ENCODE results near the gene LTB.

Gene LTB

GRCh38 chr6:31582230-31582643 lies at the start of gene LTB:
LTB (minus strand) TSS chr6:31582424; CDS start chr6:31582417, 7 bp downstream.
- Mint-ChIP-seq H3K27ac (peak within 1 kb of the TSS; percentile 41), H3K27me3 (ENCODE audit: low read depth, poor library complexity) (peaks cover 30% of the 10 kb centered on the region), H3K4me1 (peaks cover 46% of the 10 kb centered on the region), H3K9me3 (no peaks in the 10 kb centered on the region), H3K36me3 (ENCODE audit: low read depth) (no peaks in the 10 kb centered on the region), H3K4me3 (peak within 1 kb of the TSS; percentile 98)
- no peak for DNase-seq
- TF ChIP-seq, protein P1, sequence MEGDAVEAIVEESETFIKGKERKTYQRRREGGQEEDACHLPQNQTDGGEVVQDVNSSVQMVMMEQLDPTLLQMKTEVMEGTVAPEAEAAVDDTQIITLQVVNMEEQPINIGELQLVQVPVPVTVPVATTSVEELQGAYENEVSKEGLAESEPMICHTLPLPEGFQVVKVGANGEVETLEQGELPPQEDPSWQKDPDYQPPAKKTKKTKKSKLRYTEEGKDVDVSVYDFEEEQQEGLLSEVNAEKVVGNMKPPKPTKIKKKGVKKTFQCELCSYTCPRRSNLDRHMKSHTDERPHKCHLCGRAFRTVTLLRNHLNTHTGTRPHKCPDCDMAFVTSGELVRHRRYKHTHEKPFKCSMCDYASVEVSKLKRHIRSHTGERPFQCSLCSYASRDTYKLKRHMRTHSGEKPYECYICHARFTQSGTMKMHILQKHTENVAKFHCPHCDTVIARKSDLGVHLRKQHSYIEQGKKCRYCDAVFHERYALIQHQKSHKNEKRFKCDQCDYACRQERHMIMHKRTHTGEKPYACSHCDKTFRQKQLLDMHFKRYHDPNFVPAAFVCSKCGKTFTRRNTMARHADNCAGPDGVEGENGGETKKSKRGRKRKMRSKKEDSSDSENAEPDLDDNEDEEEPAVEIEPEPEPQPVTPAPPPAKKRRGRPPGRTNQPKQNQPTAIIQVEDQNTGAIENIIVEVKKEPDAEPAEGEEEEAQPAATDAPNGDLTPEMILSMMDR (IDR thresholded peaks at IDR 0.05): no peak

DNA sequence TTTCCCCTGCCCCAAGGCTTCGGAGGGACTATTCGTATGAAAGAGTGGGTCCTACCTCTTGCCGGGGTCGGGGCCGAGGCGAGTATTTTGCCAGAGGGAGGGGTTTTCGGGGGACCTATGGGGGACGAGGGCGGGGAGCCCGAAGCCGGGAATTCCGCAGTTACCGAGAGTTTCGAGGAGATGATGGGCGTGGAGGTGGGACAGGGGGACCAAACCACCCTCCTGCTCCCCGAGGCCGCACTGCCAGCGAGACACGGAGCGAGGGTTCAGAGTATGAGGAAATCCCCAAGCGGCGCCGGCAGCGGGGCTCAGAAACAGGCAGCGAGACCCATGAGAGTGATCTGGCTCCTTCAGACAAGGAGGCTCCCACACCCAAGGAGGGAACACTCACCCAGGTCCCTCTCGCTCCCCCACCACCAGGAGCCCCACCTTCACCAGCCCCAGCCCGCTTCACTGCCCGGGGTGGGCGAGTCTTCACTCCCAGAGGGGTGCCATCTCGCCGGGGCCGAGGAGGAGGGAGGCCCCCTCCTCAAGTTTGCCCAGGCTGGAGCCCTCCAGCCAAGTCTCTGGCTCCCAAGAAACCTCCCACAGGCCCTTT lies 49.6 kb upstream of the LTB start:
- H3K27ac Mint-ChIP-seq: peak overlapping the region; percentile 96

GRCh38 chr6:31631209-31631608 lies 49.0 kb upstream of the LTB start:
- Mint-ChIP-seq H3K27me3 (ENCODE audit: low read depth, poor library complexity) (peaks cover 3% of the 10 kb centered on the region), H3K36me3 (ENCODE audit: low read depth) (peaks cover 82% of the 10 kb centered on the region), H3K4me1 (peaks cover 5% of the 10 kb centered on the region), H3K4me3 (no peak overlapping the region), H3K27ac (peak overlapping the region; percentile 89), H3K9me3 (no peaks in the 10 kb centered on the region)
- no peak for DNase-seq
- TF ChIP-seq, protein P1 (IDR thresholded peaks at IDR 0.05): no peak

More for the DNA sequence above, 49.6 kb upstream of the LTB start:
- peaks cover 82% of the 10 kb centered on the region for H3K36me3 Mint-ChIP-seq (ENCODE audit: low read depth)
- TF ChIP-seq, protein P1 (IDR thresholded peaks at IDR 0.05): no peak
- H3K4me1 Mint-ChIP-seq: peaks cover 5% of the 10 kb centered on the region
- DNase-seq: no peak
- H3K9me3 Mint-ChIP-seq: no peaks in the 10 kb centered on the region
- peaks cover 3% of the 10 kb centered on the region for H3K27me3 Mint-ChIP-seq (ENCODE audit: low read depth, poor library complexity)
- no peak overlapping the region for H3K4me3 Mint-ChIP-seq

DNA sequence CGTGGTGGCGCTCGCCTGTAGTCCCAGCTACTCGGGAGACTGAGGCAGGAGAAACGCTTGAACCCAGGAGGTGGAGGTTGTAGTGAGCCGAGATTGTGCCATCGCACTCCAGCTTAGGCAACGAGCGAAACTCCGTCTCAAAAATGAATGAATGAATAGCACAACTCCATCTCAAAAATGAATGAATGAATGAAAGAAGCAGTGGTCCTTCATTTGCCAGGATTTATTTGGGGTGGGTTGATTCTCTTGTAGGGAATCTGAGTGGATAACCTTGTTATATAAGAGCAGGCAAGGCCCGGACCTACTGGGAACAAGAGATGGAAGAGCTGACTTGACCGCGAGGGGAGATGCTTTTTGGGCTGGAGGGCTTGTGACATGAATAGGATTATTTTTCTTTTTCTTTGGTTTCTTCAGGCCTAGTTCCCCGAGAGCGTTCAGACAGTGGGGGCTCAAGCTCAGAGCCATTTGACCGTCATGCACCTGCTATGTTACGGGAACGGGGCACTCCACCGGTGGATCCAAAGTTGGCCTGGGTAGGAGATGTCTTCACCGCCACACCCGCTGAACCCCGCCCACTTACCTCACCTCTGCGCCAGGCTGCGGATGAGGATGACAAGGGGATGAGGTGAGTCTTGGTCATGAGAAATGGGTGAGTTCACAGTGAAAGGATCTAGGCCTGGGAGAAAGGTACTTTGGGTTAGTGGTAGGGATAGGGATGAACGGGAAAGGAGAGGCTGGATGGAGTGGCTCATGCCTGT lies 48.1 kb upstream of the LTB start:
- H3K27me3 Mint-ChIP-seq (ENCODE audit: low read depth, poor library complexity): peaks cover 3% of the 10 kb centered on the region
- H3K4me3 Mint-ChIP-seq: no peak overlapping the region
- TF ChIP-seq, protein P1 (IDR thresholded peaks at IDR 0.05): no peak
- peaks cover 82% of the 10 kb centered on the region for H3K36me3 Mint-ChIP-seq (ENCODE audit: low read depth)
- H3K9me3 Mint-ChIP-seq: no peaks in the 10 kb centered on the region
- H3K4me1 Mint-ChIP-seq: peaks cover 5% of the 10 kb centered on the region
- no peak for DNase-seq
- H3K27ac Mint-ChIP-seq: peak overlapping the region; percentile 89

- H3K27ac Mint-ChIP-seq: peak overlapping the region; percentile 74
- no peaks in the 10 kb centered on the region for H3K27me3 Mint-ChIP-seq (ENCODE audit: low read depth, poor library complexity)
- no peaks in the 10 kb centered on the region for H3K9me3 Mint-ChIP-seq
- peaks cover 3% of the 10 kb centered on the region for H3K4me1 Mint-ChIP-seq
- no peak for DNase-seq
- no peak overlapping the region for H3K4me3 Mint-ChIP-seq
- peaks cover 88% of the 10 kb centered on the region for H3K36me3 Mint-ChIP-seq (ENCODE audit: low read depth)
- TF ChIP-seq, protein P1 (IDR thresholded peaks at IDR 0.05): no peak
These were observed 46.8 kb upstream of the LTB start for GRCh38 chr6:31629014-31629413.

Data from nephron progenitor cell (in vitro differentiated cells).